ENCODE measurements around the gene CATSPERZ. TPM values are rescaled to one million over a fixed set of nuclear protein-coding genes. Genes with fewer than 3 reads are reported as not detected.

The CATSPERZ gene
- total and polyA plus RNA-seq, 9 of the 15 experiments (the other 6 are each of a cell fraction or from before 2014, with no cell fraction given): 0.86 to 8.5 (median 3.5) TPM

GRCh38 chr11:64269540-64270220 is 30.5 kb upstream of the CATSPERZ start (continued):
- TF ChIP-seq ETS1 (conservative IDR thresholded peaks at IDR 0.05; ENCODE audit: control insufficient read depth, low read depth, low read length): peak; percentile 94
- 0 out of 2 replicates have a peak, but pooled peaks have one; percentile 47 for TF ChIP-seq ZNF133 (CRISPR knock-in tag; IDR thresholded peaks at IDR 0.05)
- no peak for TF ChIP-seq POLR3G (IDR thresholded peaks at IDR 0.05; ENCODE audit: extremely low read depth, insufficient read length, insufficient replicate concordance)
- TF ChIP-seq XRCC3 (IDR thresholded peaks at IDR 0.05): no peak
- peak; percentile 96 for TF ChIP-seq ETV1 (tag; conservative IDR thresholded peaks at IDR 0.05; ENCODE audit: low read depth)
- no peak for TF ChIP-seq DDX20 (tag; IDR thresholded peaks at IDR 0.05; ENCODE audit: low read depth)
- TF ChIP-seq CUX1 (CRISPR knock-in tag; IDR thresholded peaks at IDR 0.05): no peak
- no peak for TF ChIP-seq SMARCE1 (IDR thresholded peaks at IDR 0.05)
- no peak for TF ChIP-seq MITF (IDR thresholded peaks at IDR 0.05)
- TF ChIP-seq KDM1A (IDR thresholded peaks at IDR 0.05): no peak
- no peak for TF ChIP-seq FOXA1 (IDR thresholded peaks at IDR 0.05; ENCODE audit: borderline replicate concordance)
- TF ChIP-seq MAZ (CRISPR knock-in tag; conservative IDR thresholded peaks at IDR 0.05 in 1 of 2, IDR thresholded peaks at IDR 0.05 in 1 of 2): peak; percentile 80 to 86
- TF ChIP-seq USF1 (CRISPR knock-in tag; IDR thresholded peaks at IDR 0.05): no peak; the same call in 1 of the 2 replicates
- TF ChIP-seq NCOA4 (IDR thresholded peaks at IDR 0.05; ENCODE audit: partially characterized antibody): no peak
- TF ChIP-seq RFX5 (IDR thresholded peaks at IDR 0.05; ENCODE audit: low read depth, low read length): 0 out of 2 replicates have a peak, but pooled peaks have one; percentile 12
- TF ChIP-seq ELF1 (tag; IDR thresholded peaks at IDR 0.05): peak; percentile 100
- TF ChIP-seq MLX (CRISPR knock-in tag; conservative IDR thresholded peaks at IDR 0.05): no peak
- no peak; the same call in 1 of the 2 replicates for TF ChIP-seq ZNF224 (CRISPR knock-in tag; IDR thresholded peaks at IDR 0.05)
